Skin of body (tissue), 2 donors: ENCODE measurements around the gene ARFIP2. TPM values are rescaled to one million over a fixed set of nuclear protein-coding genes. Genes with fewer than 3 reads are reported as not detected.

Experiments
- DNase-seq: peaks from one replicate; lab custom pipeline; 2025; lab: John Stamatoyannopoulos, UW
- total RNA-seq: library from RNA; depleted of rRNA; stranded (reverse); fragments of >200 nt; gene quantifications from one replicate; pipeline ENCODE4 v1.2.3, GENCODE V29; 2014

Gene ARFIP2
- total RNA-seq, 1 donor from 2014 or later: 28.6 TPM

GRCh38 chr11:6483015-6483414, 1.9 kb upstream of the ARFIP2 start:
- no peak for DNase-seq

GRCh38 chr11:6482441-6482840, 1.3 kb upstream of the ARFIP2 start:
- DNase-seq: no peak

GRCh38 chr11:6481924-6482275, 769 bp upstream of the ARFIP2 start:
- DNase-seq: no peak

DNA sequence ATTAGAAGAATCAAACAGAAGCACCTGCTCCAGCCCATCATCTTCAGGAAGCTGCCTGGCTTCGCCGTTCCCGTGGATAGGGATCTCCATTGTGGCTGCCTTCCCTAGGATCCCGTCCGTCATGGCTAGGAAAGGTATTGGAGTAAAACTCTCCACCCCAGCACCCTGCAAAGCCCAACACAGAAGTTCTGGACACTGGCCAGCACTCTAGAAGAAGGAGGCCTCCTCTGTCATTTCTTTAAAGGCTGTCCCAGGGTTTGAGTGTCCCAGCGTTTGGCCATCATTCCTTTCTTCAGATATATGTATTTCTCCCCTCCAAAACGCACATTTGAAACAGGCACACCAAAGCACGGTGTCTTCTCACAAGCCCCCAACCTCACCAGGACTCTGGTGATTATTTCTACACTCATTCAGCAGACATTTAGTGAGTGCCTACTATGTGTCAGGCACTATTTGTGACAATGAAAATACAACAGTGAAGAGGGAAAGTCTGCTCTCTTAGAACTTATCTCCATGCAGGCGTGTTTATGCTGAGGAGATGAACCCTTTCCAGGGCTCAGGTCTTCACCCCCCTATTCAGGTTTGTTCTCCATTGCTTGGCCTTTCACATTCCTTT, 724 bp downstream of the ARFIP2 start:
- no peak for DNase-seq

DNA sequence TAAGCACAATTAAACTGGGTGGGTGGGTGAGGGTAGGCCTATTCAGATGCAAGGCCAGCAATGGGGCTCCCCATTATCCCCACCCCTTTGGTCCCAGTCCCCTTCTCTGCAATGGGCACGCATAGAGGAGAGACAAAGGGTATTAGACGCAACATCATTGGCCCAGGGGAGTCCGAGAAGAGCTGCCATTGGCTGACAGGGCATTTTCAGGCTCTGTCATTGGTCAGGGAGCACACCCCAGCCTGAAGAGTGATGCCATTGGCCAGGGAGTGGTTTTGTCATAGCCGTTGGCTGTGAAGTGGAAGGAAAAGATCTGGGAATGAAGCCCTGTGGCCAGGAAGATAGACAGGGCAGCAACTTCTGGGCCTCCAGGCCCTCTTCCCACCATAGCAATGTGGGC, 4.6 kb downstream of the ARFIP2 start:
- DNase-seq: no peak

DNA sequence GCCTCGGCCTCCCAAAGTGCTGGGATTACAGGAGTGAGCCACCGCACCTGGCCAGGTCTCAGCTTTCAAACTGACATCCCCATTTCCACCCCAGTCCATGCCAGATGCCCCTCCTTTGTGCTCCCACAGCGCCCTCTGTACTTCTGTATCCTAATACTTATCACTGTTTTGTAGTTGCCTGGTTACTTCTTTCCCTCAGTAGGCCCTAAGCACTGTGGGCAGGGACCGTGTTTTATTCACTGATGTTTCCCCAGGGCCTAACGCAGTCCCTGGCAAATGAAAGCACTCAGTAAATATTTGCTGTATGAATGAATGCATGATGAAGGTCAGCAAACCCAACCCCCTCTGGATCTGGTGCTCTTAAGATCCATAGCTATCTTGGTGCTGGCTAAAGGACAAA, 5.2 kb downstream of the ARFIP2 start:
- no peak for DNase-seq

- DNase-seq: no peak
These were observed 6.2 kb downstream of the ARFIP2 start for GRCh38 chr11:6474806-6475500.

DNA sequence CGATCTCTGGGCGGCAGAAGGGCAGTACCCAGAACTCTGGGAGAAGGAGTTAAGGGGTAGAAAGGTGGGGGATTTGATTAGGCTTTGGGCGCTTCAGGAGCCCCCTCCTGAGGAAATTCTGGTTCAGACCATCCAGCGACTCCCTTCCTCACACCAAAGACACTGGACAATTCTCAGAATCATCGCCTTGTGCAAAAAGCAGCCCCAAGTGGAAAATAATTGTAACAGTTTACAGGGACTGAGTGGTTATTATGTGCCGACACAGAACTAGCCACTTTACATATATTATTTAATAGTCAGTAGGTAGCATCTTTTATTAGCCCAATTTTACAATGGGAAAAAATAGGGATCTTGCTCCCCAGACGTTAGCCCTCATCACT, 6.7 kb downstream of the ARFIP2 start:
- DNase-seq: no peak

- DNase-seq: peak; percentile 65
These were observed 7.4 kb downstream of the ARFIP2 start, which contains the start of gene TRIM3 for GRCh38 chr11:6473451-6474412. TSS of gene TRIM3 (minus strand) at chr11:6473941. CDS start at chr11:6465695, 8,246 bp downstream.

GRCh38 chr11:6472934-6473333, 8.2 kb downstream of the ARFIP2 start:
- no peak for DNase-seq

- no peak for DNase-seq
These were observed 11.5 kb downstream of the ARFIP2 start for GRCh38 chr11:6469599-6469998.

GRCh38 chr11:6468712-6469495, 12.2 kb downstream of the ARFIP2 start:
- DNase-seq: peak; percentile 63

GRCh38 chr11:6459099-6459450, 22.1 kb downstream of the ARFIP2 start:
- DNase-seq: no peak

- no peak for DNase-seq
These were observed 22.6 kb downstream of the ARFIP2 start for GRCh38 chr11:6458352-6459098.

DNA sequence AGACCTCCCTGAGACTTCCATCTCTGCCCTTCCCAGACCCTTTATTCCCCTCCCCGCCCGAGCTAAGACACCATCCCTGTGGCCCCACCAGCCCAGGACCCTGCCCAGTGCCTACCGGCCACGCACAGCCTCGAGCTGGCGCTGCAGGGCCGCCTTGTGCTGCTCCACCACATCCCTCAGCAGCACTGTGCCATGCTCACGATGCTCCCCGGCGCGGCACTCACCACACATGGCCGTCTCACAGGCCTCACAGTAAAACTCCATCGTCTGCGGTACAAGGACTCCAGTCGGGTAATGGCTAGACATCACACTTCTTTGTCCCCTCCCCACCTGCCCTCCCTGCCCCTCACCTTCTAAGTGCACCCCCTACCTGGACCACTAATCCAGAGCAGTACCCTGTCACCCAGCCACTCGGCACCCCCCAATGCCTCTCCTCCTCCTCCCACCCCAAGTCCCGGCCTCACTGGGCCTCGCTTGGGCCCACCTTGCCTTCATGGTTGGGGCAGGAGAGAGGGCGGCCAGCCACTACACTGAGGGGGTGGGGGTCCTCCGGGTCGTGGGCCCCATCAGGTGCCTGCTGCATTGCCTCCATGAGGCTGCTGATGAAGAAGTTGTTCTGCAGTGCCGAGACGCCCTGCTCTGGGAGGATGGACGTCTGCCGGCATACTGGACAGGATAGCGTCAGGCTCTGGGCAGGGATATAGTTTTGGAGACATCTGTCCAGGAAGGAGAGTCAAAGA, 23.4 kb downstream of the ARFIP2 start:
- no peak for DNase-seq

DNA sequence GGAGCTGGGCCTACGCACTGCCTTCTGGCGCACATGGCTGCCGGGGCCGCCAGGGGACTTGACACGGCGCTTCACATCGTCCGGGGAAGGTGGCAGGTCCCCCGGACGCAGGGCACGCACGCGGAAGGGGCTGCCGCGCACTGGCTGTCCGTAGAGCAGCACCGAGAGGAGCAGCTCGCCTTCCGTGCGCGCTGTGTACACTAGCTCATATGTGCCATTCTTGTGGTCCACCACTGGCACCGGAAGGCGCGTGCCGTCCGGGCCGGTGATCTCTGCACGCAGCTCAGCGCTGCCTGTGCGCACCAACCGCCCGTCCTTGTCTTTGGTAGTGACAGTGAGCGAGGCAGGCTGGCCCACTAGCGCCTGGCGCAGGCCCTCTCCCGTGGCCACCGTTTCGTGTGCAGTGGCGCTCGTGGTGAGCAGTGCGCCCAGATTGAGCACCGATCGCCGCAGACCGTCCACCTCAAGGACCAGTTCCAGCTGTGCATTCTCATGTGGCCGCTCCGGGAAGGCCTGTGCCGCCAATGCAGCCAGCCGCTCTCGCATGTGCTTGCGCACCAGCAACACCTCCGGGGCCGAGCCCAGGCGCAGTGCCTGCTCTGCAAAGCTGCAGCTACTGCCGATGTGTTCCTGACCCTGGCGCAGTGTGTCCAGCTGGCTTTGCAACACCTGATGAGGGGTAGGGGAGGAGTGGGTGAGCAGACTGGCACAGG, 24.6 kb downstream of the ARFIP2 start:
- DNase-seq: no peak

- DNase-seq: no peak
These were observed 26.1 kb downstream of the ARFIP2 start for GRCh38 chr11:6455070-6455469.

- no peak for DNase-seq
These were observed 28.0 kb downstream of the ARFIP2 start for GRCh38 chr11:6453152-6453551.

DNA sequence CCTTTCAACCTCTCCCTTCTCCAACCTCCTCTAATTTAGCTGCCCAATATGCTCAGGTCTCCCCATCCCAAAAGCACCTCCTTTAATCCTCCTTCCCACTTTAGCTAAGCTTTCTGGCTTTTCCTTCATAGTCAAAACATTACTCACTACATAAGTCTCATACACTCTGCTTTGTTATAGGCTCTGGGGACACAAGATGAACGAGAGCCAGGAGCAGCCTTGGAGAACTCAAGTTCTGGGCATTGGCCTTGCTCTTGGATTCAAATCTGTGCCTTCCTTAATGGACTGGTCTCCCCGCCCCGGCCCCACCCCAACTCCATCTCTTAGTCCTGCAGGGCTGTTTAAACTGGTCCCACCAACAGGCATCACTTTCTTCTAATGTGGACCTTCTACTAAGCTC, 28.9 kb downstream of the ARFIP2 start:
- DNase-seq: no peak
